Measurements from ENCODE around the gene MRPL54.

Gene MRPL54

DNA sequence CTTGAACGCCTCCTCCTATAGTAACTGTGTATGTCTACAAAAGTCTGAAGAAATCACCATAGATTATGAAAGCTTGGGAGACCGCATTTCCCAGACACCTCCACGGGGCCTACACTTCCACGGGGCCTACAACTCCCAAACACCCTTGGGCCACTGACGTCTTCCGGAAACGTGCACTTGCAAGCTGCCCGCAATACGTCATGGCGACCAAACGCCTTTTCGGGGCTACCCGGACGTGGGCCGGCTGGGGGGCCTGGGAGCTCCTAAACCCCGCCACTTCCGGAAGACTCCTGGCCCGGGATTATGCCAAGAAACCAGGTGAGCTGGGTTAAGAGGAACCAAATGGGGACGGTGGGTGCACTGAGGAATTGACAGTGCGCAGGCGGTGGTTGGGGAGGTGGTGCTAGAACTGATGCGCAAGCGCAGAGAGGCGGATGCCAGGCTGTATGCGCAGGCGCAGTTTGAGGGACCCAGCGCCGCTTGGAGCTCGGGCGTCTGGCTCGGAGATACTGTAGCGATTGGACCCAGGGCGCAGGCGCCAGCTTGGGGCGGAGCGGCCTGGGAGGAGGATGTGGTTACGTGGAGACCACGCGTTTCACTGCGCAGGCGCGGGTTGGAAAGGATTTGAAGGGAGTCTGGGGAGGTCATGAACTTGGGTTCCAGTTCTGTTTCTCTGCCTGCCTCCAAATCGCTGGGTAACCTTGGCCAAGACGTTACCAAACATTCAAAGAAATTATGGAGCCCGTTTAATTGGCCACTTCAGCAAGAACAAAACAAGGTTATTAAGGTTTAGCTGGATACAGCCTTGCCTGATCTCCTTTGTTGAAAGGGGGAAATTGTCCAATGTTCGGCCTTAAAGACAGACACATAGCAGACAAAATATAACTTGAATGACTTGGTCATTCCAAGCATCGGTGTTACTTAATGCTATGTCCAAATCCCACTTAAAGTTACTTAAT lies at the start of gene MRPL54:
Gene MRPL54, plus strand, starts transcription at position 182 of the 959 bp plus-strand sequence. Its CDS starts 19 bp downstream, at position 201.
- FAIRE-seq, result peak; percentile 96

DNA sequence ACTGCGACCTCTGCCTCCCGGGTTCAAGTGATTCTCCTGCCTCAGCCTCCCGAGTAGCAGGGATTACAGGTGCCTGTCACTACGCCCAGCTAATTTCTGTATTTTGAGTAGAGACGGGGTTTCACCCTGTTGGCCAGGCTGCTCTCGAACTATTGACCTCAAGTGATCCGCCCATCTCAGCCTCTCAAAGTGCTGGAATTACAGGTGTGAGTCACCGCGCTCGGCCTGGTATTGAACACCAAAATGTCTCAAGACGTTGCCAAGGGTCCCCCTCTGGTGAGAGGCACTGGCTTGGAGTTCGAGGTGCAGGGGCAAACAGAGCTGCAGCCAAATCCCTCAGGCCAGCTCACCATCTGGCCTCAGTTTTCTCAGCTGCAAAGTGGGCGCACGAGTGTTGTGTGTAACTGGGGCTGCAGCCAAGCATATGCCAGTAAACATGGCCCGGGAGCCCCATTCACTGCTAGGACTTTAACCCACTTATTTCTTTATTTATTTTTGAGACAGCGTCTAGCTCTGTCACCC lies 46.3 kb upstream of the MRPL54 start:
- FAIRE-seq, result no peak

DNA sequence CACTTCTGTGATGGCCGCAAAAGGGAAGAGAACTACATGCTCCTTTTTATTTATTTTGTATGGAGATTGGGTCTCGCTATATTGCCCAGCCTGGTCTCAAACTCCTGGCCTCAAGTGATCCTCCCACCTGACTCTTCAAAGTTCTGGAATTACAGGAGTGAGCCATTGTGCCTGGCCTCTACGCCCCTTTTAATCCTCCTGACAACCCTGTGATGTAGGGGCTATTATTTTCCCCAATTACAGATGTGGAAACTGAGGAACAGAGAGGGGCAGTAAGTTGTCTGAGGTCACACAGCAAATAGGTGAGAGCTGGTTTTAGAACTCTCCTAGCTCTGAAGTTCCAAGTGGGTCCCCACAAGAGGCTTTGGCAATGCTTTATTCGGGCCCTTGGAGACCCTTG lies 42.6 kb upstream of the MRPL54 start:
- no peak for FAIRE-seq

DNA sequence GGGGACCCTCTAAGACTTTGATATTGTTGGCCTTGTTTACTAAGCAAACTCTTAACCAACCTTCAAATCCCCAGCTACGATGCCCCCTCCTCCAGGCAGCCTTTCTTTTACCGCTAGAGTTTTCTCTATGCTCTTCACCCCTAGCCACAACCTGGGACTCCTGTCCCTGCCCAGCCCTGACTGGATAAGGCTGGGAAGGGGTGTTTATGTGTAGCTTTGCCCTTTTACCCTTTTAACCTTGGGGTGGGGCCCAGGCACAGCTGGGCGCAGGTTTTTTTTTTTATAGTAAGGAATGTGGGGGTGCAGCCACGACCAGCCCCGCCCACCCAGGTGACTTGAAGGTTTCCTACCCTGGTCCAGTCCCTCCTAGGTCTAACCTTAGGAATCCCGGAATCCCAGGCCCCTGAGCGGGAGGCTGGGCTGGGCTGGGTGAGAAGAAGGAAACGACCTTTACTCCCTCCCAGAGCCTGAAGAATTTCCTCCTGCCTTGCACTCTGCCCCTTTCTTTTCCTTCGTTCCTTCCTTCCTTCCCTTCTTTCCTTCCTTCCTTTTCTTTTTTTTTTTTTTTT lies 42.0 kb upstream of the MRPL54 start:
- no peak for FAIRE-seq

DNA sequence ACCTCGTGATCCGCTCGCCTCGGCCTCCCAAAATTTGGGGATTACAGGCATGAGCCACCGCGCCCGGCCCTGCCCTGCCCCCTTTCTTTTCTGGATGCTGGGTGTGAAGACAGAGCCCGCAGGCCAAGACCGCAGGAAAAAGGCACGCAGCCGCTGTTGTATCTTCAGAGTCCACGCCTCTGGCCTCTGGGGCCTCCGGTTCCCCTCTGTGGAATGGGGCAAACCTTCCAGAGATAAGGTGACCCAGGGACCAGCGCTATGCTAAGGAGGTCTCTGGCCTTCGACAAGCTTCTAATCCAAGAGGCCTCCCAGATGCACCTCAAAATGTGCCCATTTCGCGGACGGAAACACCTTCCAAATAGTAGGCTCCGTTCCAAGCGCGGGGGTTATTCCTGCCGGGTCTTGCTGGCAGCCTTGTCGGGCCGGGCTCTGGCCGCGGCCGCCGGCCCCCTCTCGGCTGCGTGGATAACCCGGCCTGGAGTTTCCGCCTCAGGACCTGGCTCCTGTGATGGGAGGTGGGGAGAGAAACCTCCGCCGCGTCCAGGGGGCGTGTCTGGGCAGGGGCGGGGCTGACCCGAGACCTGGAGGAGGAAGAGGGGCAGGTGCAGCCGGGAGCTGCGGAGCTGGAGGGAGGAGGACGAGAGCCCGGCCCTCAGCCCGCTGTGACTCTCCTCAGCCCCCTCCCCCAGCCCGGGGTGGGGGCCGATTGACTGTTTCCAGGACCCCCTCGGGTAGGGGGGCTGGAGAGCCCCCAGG lies 41.2 kb upstream of the MRPL54 start:
- no peak for FAIRE-seq

DNA sequence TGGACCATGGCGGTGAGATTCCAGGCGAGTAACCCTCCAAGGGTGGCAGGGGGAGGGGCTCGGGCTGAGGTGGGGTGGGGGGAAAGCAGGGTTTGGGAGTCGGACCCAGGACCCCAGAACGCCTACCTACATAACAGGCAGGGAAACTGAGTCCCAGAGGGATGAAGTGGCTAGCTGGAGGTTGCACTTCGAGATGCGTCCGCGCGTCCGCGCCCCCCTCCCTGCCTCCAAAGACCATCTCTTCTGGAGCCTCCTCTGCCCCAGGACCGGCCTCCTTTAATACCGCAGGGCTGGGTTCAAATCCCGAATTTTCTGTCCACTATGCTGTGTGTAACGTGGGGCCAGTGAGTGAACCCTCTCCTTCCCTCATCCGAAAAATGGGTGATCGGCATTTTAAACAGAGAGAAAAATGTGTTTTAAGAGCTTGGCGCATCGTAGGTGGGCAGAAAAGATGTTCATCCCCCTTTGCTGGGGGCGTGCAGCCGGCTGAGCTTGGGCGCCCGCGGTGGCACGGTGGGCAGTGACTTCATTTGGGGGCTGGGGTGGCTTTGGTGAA lies 40.5 kb upstream of the MRPL54 start:
- no peak for FAIRE-seq

DNA sequence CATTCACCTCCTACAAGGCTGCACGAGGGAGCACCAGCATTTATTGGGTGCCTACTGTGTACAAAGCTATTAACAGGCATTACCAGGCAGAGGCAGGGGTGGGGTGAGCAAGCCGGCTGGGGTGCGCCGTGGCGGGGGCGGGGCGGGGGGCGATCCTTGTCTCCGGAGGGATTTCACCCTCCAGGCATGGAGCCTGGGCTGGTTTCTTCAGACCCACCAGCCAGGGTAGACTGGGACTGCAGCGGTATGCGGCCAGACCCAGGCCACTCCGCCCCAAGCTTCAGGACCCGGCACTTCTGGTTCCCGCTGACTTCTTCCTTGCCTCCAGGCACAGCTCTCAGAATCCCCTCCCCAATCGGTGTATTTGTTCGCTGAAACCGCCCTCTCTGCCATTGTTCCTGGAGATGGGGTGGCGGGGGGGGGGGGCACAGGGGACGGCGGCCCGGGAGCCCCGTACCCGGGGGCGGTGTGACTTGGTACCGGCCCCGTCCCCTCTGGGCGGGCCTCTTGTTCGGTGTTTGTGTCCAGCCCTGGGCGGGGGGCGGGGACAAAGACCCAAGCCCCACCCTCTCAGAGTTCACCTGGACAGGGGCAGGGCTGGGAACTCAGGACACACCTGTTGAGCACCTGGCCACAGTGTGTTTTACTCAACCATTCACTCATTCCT lies 39.9 kb upstream of the MRPL54 start:
- no peak for FAIRE-seq

DNA sequence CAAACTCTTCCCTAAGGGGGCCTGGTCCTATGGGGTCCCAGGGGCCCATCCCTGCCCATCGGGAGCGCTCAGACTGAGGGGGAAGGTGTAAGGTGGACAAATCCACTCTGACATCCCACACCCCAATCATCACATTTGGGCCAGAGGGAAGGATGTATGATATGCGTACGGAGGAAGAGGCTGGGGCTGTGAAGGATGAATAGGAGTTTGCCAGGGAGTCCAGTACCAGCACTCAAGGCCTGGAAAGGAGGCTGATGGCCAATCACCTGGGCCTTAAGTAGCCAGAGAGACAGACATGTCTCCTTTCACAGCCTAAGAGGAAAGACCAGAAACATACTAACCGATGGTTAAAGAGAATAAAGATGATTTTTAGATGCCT lies 39.4 kb upstream of the MRPL54 start:
- FAIRE-seq, result no peak

DNA sequence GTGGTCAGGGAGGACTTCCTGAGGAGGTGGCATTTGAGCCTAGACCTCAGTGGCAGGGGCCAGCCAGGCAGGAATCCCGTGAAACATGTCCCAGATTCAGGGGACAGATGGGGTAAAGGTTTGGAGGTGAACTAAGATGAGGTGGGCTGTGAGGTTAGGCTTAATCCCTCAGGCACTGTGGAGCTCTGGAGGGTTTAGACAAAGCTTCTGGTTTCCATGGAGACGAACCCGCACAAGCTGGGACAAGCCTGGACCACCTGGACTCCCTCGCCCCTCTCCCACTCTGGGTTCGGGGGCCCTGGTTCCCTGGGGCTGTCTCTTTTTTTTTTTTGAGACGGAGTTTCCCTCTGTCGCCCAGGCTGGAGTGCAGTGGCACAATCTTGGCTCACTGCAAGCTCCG lies 38.6 kb upstream of the MRPL54 start:
- no peak for FAIRE-seq

DNA sequence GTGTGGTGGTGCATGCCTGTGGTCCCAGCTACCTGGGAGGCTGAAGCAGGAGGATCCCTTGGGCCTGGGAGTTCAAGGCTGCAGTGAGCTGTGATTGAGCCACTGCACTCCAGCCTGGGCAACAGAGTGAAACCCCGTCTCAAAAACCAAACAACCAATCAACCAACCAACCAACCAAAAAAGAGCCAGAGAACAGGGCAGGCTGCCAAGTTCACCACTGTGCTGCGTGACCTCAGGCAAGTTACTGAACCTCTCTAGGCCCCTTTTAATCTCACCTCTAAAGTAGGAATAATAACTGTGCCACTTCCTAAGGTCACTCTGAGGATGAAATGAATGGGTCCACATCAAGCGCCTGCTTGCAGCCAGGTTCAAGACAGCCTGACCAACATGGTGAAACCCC lies 37.4 kb upstream of the MRPL54 start:
- no peak for FAIRE-seq

DNA sequence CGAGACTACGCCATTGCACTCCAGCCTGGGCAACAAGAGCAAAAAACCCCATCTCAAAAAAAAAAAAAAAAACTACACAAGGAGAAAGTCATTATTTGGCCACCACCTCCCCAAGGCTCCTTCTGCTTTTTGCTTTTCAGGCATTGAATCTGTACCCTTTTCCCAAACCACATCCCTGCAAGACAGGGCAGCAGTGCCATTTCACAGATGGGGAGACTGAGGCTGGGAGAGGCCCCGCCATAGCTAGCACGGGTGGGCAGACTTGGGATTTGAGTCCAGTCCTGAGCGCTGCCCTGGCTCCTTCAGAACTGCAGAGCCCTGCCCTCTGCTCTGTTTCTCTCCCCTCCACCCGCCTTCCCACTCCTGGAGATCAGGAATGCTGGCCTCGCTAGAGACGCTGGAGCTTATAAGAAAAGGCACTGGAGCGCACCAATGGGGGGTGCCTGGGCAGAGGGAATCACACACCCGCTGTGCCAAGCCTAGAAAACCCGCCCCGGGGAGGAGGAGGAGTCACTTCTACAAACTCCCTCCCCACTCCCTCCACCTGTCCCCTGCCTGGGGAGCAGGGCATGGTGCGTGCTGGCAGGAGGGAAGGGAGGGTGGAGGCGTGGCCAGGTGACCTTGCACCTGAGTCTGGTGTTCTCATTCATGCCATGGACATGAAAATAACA lies 36.7 kb upstream of the MRPL54 start:
- FAIRE-seq, result no peak

DNA sequence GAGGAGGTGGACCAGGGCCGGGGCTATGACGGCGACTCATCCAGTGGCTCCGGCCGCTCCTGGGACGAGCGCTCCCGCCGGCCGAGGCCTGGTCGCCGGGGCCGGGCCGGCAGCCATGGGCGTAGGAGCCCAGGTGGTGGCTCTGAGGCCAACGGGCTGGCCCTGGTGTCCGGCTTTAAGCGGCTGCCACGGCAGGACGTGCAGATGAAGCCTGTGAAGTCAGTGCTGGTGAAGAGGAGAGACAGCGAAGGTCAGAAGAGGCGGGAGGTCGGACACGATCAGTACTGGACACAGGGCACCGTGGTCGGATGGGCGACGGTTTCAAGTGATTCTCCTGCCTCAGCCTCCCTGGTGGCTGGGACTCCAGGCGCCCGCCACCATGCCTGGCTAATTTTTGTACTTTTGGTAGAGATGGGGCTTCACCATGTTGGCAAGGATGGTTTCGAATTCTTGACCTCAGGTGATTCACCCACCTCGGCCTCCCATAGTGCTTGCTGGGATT lies 32.0 kb upstream of the MRPL54 start:
- no peak for FAIRE-seq

DNA sequence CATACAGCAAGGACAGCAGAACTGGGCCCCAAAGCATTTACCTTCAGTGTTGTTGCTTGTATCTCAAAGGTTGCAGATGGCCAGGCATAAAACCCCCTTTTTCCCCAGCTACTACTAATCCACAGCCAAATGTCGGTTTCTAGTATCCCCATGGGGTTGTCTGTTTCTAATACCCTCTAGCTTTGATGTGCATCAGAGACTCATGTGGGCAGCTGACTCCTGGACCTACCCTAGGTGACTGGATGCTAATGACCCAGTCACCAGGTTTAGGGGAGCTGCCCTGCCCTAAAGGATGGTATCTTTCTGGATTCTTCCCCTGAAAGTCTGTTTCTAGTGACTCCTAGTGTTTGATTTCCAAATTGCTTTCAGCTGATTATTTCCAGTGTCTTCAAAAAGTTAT lies 30.4 kb upstream of the MRPL54 start:
- FAIRE-seq, result no peak

DNA sequence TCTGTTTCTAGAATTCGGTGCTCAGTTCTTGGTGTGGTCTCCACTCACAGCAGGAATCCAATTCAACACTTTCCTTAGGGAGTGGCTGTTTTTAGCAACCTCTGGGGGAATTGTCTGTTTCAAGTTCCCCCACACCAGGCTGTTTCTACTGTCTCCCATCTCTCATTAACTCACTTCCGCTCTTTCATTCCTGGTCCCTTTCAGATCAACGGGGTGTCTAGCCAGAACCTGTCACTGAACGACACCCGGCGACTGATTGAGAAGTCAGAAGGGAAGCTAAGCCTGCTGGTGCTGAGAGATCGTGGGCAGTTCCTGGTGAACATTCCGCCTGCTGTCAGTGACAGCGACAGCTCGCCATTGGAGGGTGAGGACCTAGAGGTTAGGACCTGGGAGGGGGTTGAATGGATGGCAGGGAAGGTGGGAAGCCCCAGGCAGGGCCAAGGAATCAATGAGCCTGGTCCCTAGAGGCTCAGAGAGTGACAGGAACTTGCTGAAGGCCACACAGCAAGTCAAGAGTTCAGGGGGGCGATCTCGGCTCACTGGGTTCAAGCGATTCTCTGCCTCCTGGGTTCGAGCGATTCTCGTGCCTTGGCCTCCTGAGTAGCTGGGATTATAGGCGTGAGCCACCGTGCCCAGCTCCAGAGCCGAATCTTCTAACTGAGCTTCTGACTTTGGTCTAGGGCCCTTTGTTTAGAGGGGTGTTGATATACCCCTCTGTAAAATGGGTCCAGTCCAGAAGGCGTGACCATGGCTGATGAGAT lies 28.8 kb upstream of the MRPL54 start:
- no peak for FAIRE-seq

DNA sequence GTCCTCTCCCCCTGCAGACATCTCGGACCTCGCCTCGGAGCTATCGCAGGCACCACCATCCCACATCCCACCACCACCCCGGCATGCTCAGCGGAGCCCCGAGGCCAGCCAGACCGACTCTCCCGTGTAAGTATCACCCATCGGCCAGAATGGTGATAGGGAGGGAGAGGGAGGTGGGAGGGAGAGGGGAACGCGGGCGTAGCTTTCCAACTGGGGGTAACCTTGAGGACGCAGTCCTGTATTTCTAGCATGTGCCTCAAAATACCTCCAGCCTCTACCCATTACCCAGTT lies 28.2 kb upstream of the MRPL54 start:
- FAIRE-seq, result no peak

DNA sequence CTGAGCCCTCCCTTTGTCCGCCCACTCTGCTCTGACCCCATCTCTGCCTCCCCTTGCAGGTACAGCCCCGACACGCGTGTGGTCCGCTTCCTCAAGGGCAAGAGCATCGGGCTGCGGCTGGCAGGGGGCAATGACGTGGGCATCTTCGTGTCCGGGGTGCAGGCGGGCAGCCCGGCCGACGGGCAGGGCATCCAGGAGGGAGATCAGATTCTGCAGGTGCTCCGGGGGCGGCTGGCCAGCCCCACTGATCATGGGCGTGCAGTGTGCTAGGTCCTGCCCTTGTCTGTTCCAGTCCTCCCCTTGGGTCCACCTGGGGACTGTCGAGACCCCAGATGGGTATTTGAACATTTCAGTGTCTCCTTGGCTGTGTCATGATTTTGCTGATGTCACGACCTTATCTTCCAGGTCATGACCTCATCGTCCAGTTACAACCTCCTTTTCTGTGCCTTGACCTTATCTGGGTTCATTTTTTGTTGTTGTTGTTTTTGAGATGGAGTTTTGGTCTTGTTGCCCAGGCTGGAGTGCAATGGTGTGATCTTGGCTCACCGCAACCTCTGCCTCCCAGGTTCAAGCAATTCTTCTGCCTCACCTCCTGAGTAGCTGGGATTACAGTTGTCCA lies 26.3 kb upstream of the MRPL54 start:
- FAIRE-seq, result no peak

DNA sequence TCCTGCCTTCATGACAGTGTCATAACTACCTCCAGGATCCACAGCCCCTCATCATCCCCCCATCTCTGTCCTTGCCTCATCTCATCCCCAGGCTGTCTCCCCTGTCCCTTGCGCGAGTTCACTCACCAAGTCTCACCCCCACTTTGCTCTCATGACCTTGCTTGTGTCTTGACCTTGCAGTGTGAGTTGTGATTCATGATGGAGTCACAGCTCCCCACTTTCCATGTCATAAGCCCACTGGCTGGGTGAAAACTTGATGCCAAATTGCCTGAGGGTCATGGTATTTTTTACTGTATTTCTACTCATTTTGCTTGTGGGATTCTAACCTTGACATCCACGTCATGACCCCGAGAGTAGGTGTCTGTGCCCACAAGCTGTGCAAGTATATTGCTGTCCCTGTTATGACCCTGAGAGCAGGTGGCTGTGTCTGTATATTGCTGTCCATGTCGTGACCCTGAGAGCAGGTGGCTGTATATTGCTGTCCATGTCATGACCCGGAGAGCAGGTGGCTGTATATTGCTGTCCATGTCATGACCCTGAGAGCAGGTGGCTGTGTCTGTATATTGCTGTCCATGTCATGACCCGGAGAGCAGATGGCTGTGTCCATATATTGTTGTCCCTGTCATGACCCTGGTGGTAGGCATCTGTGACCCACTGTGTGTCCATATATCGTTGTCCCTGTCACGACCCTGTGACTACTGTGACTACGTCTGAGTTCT lies 24.8 kb upstream of the MRPL54 start:
- FAIRE-seq, result no peak

DNA sequence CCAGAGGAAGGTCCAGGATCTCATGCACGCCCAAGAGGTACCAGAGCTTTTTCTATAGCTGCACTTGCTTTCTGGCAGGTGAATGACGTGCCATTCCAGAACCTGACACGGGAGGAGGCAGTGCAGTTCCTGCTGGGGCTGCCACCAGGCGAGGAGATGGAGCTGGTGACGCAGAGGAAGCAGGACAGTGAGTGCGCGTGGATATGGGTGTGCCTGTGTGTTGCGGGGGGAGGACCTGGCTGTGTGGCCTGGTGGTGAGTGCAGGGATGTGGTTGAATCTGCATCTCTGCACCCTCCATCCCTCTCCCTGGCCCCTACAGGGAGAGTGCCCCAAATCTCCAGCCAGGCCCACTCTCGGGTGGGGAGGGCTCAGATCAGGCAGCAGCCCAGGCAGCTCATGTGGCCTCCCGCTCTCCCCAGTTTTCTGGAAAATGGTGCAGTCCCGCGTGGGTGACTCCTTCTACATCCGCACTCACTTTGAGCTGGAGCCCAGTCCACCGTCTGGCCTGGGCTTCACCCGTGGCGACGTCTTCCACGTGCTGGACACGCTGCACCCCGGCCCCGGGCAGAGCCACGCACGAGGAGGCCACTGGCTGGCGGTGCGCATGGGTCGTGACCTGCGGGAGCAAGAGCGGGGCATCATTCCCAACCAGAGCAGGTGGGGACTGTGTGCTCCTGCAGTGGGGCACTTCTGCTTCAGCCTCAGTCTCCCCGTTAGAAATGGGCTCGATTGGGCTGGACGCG lies 23.8 kb upstream of the MRPL54 start:
- no peak for FAIRE-seq

DNA sequence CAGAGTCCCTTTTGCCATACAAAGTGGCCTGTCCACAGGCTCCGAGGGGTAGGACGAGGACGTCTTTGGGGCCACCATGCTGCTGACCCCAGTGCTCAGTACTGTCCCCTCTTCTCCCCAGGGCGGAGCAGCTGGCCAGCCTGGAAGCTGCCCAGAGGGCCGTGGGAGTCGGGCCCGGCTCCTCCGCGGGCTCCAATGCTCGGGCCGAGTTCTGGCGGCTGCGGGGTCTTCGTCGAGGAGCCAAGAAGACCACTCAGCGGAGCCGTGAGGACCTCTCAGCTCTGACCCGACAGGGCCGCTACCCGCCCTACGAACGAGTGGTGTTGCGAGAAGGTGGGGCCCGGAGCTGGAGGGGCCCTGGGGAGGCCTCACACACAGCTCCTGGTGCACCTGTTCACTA lies 22.1 kb upstream of the MRPL54 start:
- FAIRE-seq, result no peak

Data from islet of Langerhans (tissue), 1 donor.